ENCODE measurements around the gene PDE4D. TPM values are rescaled to one million over a fixed set of nuclear protein-coding genes. Genes with fewer than 3 reads are reported as not detected.

The PDE4D gene
- total RNA-seq, 1 experiment from 2014 or later, result 2.4 TPM

DNA sequence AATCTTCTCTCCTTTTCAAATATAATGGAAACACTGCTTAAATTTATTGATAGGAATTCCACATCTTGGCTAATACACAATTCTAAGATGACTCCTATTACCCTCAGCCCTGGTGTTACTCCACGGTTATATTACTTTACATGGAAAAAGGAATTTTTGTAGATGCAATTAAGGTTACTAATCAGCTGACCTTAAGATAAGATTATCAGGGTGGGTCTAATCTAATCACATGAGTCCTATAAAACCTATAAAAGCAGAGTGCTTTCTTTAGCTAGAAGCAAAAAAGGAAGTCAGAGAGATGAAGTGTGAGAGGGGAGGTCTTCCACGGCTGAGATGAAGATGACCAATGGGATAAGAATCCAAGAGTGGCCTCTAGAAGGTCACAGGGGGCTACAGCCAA, 268.6 kb downstream of the PDE4D start:
- CTCF ChIA-PET, result no interaction called here
- BruUV-seq (replicated peaks), result no TSS peak
- Histone ChIP-seq H3K27ac (ENCODE audit: low read length) (no peak overlapping the region), H3K9me3 (ENCODE audit: control insufficient read depth, insufficient read depth, low read depth, low read length) (no peaks in the 10 kb centered on the region), H3K27me3 (ENCODE audit: control insufficient read depth, insufficient read depth, low read length) (no peaks in the 10 kb centered on the region), H3K4me3 (ENCODE audit: low read depth in 2 of 2, low read length in 2 of 2) (no peak overlapping the region), H3K36me3 (ENCODE audit: control insufficient read depth, insufficient read depth, low read length) (no peaks in the 10 kb centered on the region), H3K4me1 (ENCODE audit: control insufficient read depth, insufficient read depth, low read length) (no peaks in the 10 kb centered on the region)
- DNase-seq (ENCODE audit: low read depth, low spot score) (no peak), ATAC-seq (no peak)
- POLR2A ChIA-PET, result no interaction called here
- intact Hi-C loops (cut with micrococcal nuclease; ENCODE audit: unreplicated experiment), result no loop called here
- in situ Hi-C loops (cut with HindIII; ENCODE audit: low pct_unique_long_range_greater_than_20kb, low sequenced_read_pairs), result no loop called here
- TF ChIP-seq, protein P1, sequence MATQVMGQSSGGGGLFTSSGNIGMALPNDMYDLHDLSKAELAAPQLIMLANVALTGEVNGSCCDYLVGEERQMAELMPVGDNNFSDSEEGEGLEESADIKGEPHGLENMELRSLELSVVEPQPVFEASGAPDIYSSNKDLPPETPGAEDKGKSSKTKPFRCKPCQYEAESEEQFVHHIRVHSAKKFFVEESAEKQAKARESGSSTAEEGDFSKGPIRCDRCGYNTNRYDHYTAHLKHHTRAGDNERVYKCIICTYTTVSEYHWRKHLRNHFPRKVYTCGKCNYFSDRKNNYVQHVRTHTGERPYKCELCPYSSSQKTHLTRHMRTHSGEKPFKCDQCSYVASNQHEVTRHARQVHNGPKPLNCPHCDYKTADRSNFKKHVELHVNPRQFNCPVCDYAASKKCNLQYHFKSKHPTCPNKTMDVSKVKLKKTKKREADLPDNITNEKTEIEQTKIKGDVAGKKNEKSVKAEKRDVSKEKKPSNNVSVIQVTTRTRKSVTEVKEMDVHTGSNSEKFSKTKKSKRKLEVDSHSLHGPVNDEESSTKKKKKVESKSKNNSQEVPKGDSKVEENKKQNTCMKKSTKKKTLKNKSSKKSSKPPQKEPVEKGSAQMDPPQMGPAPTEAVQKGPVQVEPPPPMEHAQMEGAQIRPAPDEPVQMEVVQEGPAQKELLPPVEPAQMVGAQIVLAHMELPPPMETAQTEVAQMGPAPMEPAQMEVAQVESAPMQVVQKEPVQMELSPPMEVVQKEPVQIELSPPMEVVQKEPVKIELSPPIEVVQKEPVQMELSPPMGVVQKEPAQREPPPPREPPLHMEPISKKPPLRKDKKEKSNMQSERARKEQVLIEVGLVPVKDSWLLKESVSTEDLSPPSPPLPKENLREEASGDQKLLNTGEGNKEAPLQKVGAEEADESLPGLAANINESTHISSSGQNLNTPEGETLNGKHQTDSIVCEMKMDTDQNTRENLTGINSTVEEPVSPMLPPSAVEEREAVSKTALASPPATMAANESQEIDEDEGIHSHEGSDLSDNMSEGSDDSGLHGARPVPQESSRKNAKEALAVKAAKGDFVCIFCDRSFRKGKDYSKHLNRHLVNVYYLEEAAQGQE (IDR thresholded peaks at IDR 0.05; ENCODE audit: insufficient read depth in 1 of 2, low read depth in 2 of 2, low read length in 1 of 2), result no peak
- TF ChIP-seq TCF7L2 (IDR thresholded peaks at IDR 0.05; ENCODE audit: low read depth, low read length) (no peak), SIN3A (IDR thresholded peaks at IDR 0.05; ENCODE audit: borderline replicate concordance, insufficient read depth, low read depth, low read length) (no peak), POLR2AphosphoS5 (IDR thresholded peaks at IDR 0.05; ENCODE audit: low read depth, low read length) (no peak), CTCF (IDR thresholded peaks at IDR 0.05) (no peak)

- Histone ChIP-seq H3K4me1 (ENCODE audit: control insufficient read depth, insufficient read depth, low read length) (no peaks in the 10 kb centered on the region), H3K4me3 (ENCODE audit: low read depth in 2 of 2, low read length in 2 of 2) (no peak overlapping the region), H3K9me3 (ENCODE audit: control insufficient read depth, insufficient read depth, low read depth, low read length) (no peaks in the 10 kb centered on the region), H3K27ac (ENCODE audit: low read length) (no peak overlapping the region), H3K27me3 (ENCODE audit: control insufficient read depth, insufficient read depth, low read length) (no peaks in the 10 kb centered on the region), H3K36me3 (ENCODE audit: control insufficient read depth, insufficient read depth, low read length) (no peaks in the 10 kb centered on the region)
- CTCF ChIA-PET, result no interaction called here
- in situ Hi-C loops (cut with HindIII; ENCODE audit: low pct_unique_long_range_greater_than_20kb, low sequenced_read_pairs) (no loop called here), intact Hi-C loops (cut with micrococcal nuclease; ENCODE audit: unreplicated experiment) (no loop called here)
- POLR2A ChIA-PET, result no interaction called here
- TF ChIP-seq, protein P1 (IDR thresholded peaks at IDR 0.05; ENCODE audit: insufficient read depth in 1 of 2, low read depth in 2 of 2, low read length in 1 of 2), result no peak
- TF ChIP-seq TCF7L2 (IDR thresholded peaks at IDR 0.05; ENCODE audit: low read depth, low read length) (no peak), POLR2AphosphoS5 (IDR thresholded peaks at IDR 0.05; ENCODE audit: low read depth, low read length) (no peak), SIN3A (IDR thresholded peaks at IDR 0.05; ENCODE audit: borderline replicate concordance, insufficient read depth, low read depth, low read length) (no peak), CTCF (IDR thresholded peaks at IDR 0.05) (no peak)
- DNase-seq (ENCODE audit: low read depth, low spot score) (no peak), ATAC-seq (no peak)
- no TSS peak for BruUV-seq (replicated peaks)
Measured at GRCh38 chr5:59622848-59623247, 270.7 kb downstream of the PDE4D start.
